HG03045 (cell line): ENCODE data around the gene TOP1.
A peak's percentile ranks its signal among the peaks of the same experiment; 100 is the strongest.

Experiments used
- ATAC-seq: cut with Tn5 transposase; IDR thresholded peaks from one replicate; pipeline ENCODE4 v1.9.1; 2021; ENCODE audit warnings: mild to moderate bottlenecking, moderate library complexity; ENCODE audit not compliant: unreplicated experiment

TOP1 gene

GRCh38 chr20:41028359-41029149 lies at the start of gene TOP1:
Gene TOP1, plus strand, starts transcription at chr20:41028822. Its CDS starts 246 bp downstream, at chr20:41029068.
- peak; percentile 90 for ATAC-seq

- ATAC-seq = no peak
Observed at GRCh38 chr20:40979247-40979646, 49.4 kb upstream of the TOP1 start.

GRCh38 chr20:40980106-40980827 lies 48.4 kb upstream of the TOP1 start:
- peak; percentile 59 for ATAC-seq

DNA sequence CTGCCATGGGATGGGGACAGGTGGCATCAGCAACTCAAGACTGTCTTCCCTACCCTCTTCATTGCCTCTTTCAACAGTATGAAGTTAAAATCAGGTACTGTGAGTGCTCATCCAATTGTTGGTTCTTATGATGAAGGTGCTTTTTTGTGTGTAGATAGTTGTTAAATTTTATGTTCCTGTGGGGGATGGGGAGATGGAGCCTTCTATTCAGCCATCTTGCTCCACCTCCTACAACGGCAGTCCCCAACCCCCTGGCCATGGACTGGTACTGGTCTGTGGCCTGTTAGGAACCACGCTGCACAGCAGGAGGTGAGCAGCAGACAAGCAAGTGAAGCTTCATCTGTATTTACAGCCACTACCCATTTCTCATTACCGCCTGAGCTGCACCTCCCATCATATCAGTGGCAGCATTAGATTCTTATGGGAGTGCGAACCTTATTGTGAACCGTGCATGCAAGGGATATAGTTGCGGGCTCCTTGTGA lies 47.8 kb upstream of the TOP1 start:
- no peak for ATAC-seq

GRCh38 chr20:40982415-40983145 lies 46.0 kb upstream of the TOP1 start:
- no peak for ATAC-seq

DNA sequence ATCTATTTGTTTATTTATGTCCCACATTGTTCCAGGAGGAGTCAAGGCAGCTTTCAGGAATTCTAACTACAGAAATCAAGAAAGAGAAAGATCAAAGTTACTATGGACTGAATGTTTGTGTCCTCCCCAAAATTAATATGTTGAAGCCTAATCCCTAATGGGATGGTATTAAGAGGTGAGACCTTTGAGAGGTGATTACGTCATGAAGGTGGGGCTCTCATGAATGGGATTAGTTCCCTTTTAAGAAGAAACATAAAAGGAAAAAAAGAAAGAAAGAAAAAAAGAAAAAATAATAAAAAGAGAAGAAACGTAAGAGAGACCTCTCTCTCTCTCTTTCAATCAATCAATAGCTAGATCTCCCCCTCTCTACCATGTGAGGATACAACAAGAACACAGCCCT lies 44.7 kb upstream of the TOP1 start:
- ATAC-seq = no peak

- ATAC-seq = no peak
Observed at GRCh38 chr20:40984496-40984895, 44.1 kb upstream of the TOP1 start.

GRCh38 chr20:40986774-40987173 lies 41.8 kb upstream of the TOP1 start:
- no peak for ATAC-seq

- peak; percentile 53 for ATAC-seq
Observed at GRCh38 chr20:40990542-40991120, 38.0 kb upstream of the TOP1 start.

DNA sequence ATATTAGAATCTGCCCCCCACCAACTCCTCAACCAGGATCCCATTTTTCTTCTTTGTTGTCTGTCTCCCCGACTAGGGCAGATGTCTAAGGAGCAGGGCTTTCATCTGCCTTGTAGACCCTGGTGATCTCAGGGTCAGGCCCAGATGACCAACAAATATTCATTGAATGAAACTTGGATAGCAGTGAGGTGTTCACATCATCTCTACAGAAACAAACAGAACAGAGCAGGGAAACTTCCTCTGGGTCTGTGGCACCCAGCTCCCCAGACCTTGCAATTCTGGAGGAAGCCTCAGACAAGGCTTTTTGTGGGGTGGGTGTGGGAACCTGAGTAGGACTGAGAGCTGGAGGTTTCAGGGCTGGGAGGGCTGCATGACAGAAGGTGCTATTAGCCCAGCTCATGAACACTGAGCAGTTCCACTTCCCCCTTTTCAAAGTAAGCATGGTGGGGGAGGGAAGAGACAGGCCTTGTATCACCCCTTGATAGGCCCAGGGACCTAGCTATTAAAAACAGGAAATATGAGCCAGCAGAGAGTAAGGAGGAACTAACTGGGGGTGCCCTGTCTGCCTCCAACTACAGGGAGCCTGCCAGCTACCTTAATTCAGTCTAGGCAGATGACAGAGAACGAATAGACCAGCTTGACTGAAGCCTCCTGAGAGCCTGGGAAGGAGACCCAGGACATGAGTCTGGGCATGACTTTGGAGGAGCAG lies 37.3 kb upstream of the TOP1 start:
- peak; percentile 92 for ATAC-seq

- ATAC-seq = no peak
Observed at GRCh38 chr20:40992349-40993113, 36.1 kb upstream of the TOP1 start.

GRCh38 chr20:40993794-40994540 lies 34.7 kb upstream of the TOP1 start:
- no peak for ATAC-seq

DNA sequence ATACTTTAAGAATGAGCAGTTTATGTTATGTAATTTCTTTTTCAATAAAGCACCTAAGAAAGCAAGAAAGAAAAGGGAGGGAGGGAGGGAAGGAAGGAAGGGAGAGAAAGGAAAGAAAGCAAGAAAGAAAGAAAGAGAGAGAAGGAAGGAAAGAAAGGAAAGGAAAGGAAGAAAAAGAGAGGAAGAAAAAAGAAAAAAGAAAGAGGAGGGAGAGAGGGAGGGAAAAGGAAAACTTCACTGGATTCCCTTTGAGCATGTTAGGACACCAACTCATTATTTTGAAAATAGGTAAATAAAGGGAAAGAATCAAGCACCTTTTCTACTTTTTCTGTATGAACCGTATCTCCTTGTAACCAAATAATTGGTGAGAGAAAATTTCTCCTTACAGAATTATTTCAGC lies 32.3 kb upstream of the TOP1 start:
- ATAC-seq = no peak

DNA sequence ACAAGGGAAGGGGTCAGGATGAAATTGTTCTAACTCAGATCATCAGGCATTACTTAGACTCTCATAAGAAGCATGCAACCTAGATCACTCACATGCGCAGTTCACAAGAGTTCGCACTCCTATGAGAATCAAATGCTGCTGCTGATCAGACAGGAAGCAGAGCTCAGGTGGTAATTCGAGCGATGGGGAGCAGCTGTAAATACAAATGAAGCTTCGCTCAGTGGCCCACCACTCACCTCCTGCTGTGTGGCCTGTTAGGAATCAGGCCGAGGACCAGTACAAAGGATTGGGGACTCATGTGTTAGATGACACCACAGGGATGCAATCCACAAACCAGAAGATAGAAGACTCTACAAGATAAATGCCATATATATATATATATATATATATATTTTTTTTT lies 31.5 kb upstream of the TOP1 start:
- ATAC-seq = no peak

DNA sequence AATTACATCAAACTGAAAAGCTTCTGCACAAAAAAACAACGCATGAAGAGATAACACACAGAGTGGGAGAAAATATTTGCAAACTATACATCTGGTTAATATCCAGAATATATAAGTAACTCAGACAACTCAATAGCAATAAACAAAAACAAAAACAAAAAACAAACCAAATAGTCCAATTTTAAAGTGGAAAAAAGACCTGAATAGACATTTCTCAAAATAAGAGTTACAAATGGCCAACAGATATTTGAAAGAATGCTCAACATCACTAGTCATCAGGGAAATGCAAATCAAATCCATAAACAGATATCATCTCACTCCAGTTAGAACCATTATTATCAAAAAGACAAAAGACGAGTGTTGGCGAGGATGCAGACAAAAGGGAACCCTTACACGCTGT lies 28.8 kb upstream of the TOP1 start:
- no peak for ATAC-seq

DNA sequence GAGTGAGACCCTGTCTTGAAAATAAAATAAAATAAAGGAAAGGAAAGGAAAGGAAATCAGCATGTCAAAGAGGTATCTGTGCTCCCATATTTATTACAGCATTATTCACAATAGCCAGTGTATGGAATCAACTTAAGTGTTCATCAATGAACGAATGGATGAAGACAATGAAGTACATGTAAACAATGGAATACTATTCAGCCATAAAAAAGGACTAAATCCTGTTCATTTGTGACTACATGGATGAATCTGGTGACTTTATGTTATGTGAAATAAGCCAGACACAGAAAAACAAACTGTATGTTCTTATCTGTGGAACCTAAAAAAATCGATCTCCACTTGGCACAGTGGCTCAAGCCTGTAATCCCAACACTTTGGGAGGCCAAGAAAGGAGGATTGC lies 28.0 kb upstream of the TOP1 start:
- ATAC-seq = no peak

DNA sequence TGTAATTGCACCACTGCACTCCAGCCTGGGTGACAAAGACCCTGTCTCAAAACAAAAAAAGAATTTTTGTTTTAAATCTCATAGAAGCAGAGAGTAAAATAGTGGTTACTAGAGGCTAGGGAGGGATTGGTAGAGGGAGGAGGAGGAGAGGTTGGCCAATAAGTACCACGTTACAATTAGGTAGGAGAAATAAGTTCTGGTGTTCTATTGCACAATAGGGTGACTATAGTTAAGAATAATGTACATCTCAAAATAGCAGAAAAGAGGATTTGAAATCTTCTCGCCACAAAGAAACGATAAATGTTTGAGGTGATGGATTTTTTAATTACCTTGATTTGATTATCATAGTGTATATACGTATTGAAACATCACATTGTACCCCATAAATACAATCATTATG lies 27.1 kb upstream of the TOP1 start:
- ATAC-seq = no peak

GRCh38 chr20:41002842-41003142 lies 25.8 kb upstream of the TOP1 start:
- no peak for ATAC-seq
